ENCODE data around the gene TMCO2.

DNA sequence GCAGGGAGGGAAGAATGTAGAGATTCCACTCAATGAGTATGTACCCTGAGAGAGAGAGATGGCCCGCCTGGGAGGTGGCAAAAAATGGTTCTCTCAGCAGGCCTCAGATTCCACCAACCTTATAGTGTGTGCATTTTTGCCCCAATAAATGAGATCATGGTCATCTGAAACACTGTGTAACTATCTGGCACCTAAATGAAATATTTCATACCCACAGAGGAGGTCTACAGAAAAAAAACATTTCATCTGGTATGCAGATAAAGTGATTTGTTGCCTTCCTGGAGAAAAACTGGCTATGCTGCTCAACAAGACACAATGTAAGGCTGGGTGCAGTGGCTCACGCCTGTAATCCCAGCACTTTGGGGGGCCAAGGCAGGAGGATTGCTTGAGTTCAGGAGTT is 4.9 kb downstream of the TMCO2 start:
- no peak for TF ChIP-seq POLR2A (IDR thresholded peaks at IDR 0.05)
- TF ChIP-seq, protein P1, sequence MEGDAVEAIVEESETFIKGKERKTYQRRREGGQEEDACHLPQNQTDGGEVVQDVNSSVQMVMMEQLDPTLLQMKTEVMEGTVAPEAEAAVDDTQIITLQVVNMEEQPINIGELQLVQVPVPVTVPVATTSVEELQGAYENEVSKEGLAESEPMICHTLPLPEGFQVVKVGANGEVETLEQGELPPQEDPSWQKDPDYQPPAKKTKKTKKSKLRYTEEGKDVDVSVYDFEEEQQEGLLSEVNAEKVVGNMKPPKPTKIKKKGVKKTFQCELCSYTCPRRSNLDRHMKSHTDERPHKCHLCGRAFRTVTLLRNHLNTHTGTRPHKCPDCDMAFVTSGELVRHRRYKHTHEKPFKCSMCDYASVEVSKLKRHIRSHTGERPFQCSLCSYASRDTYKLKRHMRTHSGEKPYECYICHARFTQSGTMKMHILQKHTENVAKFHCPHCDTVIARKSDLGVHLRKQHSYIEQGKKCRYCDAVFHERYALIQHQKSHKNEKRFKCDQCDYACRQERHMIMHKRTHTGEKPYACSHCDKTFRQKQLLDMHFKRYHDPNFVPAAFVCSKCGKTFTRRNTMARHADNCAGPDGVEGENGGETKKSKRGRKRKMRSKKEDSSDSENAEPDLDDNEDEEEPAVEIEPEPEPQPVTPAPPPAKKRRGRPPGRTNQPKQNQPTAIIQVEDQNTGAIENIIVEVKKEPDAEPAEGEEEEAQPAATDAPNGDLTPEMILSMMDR (IDR thresholded peaks at IDR 0.05 in 4 of 5, conservative IDR thresholded peaks at IDR 0.05 in 1 of 5) = no peak
